Activated CD8-positive, alpha-beta memory T cell treated with anti-CD3 and anti-CD28 coated beads, Interleukin-2, amount 10 ng/mL, durations not matched to agents 7 days and 5 days (primary cell): ENCODE measurements around the gene LRP2. TPM values are rescaled to one million over a fixed set of nuclear protein-coding genes. Genes with fewer than 3 reads are reported as not detected.

Experiments used
- ATAC-seq: fragments of 150-1000 bp; cut with Tn5 transposase; one replicate; pipeline ENCODE4 v1.10.0; 2021; ENCODE audit warnings: moderate library complexity
- CTCF ChIA-PET: fragments of 350-600 bp; sonication (Branson Sonifier 250); formaldehyde crosslinking; loops from one replicate; lab custom pipeline; 2021; ENCODE audit warnings: antibody characterized with exemption; lab: Charles Lee
- DNase-seq: peaks from one replicate; pipeline ENCODE4 v3.0.0-alpha.2; 2020
- H3K27ac Mint-ChIP-seq: one replicate; pipeline ENCODE4 v1.8.0; 2021; ENCODE audit warnings: mild to moderate bottlenecking, mixed read lengths
- H3K27me3 Mint-ChIP-seq: one replicate; pipeline ENCODE4 v1.8.0; 2021; ENCODE audit warnings: mixed read lengths
- H3K36me3 Mint-ChIP-seq: one replicate; pipeline ENCODE4 v1.8.0; 2021; ENCODE audit warnings: mild to moderate bottlenecking, mixed read lengths
- H3K4me1 Mint-ChIP-seq: one replicate; pipeline ENCODE4 v1.8.0; 2021; ENCODE audit warnings: mixed read lengths
- H3K4me3 Mint-ChIP-seq: one replicate; pipeline ENCODE4 v1.8.0; 2021; ENCODE audit warnings: mild to moderate bottlenecking, moderate library complexity, mixed read lengths
- H3K9me3 Mint-ChIP-seq: one replicate; pipeline ENCODE4 v1.8.0; 2022; ENCODE audit warnings: low read depth, mixed read lengths
- total RNA-seq, 2 experiments: library from RNA; stranded (reverse); gene quantifications; one replicate each; pipeline ENCODE4 v1.2.3, GENCODE V29; 2021

LRP2 gene
- total RNA-seq, 2 experiments from 2014 or later = 0.44 to 0.68 TPM

GRCh38 chr2:169303579-169304305 is 58.6 kb downstream of the LRP2 start:
- no peaks in the 10 kb centered on the region for H3K4me1 Mint-ChIP-seq
- no peaks in the 10 kb centered on the region for H3K9me3 Mint-ChIP-seq
- DNase-seq (no peak), ATAC-seq (no peak)
- CTCF ChIA-PET = no interaction called here
- H3K27me3 Mint-ChIP-seq = peaks cover 18% of the 10 kb centered on the region
- no peak overlapping the region for H3K27ac Mint-ChIP-seq
- H3K4me3 Mint-ChIP-seq = no peak overlapping the region
- H3K36me3 Mint-ChIP-seq = no peaks in the 10 kb centered on the region

GRCh38 chr2:169302364-169302763 is 60.0 kb downstream of the LRP2 start:
- CTCF ChIA-PET = no interaction called here
- no peak overlapping the region for H3K27ac Mint-ChIP-seq
- no peaks in the 10 kb centered on the region for H3K4me1 Mint-ChIP-seq
- ATAC-seq (no peak), DNase-seq (no peak)
- H3K4me3 Mint-ChIP-seq = no peak overlapping the region
- no peaks in the 10 kb centered on the region for H3K9me3 Mint-ChIP-seq
- H3K27me3 Mint-ChIP-seq = peaks cover 30% of the 10 kb centered on the region
- H3K36me3 Mint-ChIP-seq = no peaks in the 10 kb centered on the region

GRCh38 chr2:169301596-169302335 is 60.6 kb downstream of the LRP2 start:
- Mint-ChIP-seq H3K4me3 (no peak overlapping the region), H3K36me3 (no peaks in the 10 kb centered on the region)
- CTCF ChIA-PET = no interaction called here

GRCh38 chr2:169300636-169301530 is 61.5 kb downstream of the LRP2 start:
- no peaks in the 10 kb centered on the region for H3K4me1 Mint-ChIP-seq
- H3K9me3 Mint-ChIP-seq = no peaks in the 10 kb centered on the region
- ATAC-seq = no peak
- DNase-seq = no peak
- H3K36me3 Mint-ChIP-seq = no peaks in the 10 kb centered on the region
- CTCF ChIA-PET = no interaction called here
- H3K27me3 Mint-ChIP-seq = peaks cover 37% of the 10 kb centered on the region
- no peak overlapping the region for H3K4me3 Mint-ChIP-seq
- H3K27ac Mint-ChIP-seq = no peak overlapping the region

More at GRCh38 chr2:169301596-169302335, 60.6 kb downstream of the LRP2 start:
- Mint-ChIP-seq H3K27ac (no peak overlapping the region), H3K9me3 (no peaks in the 10 kb centered on the region), H3K4me1 (no peaks in the 10 kb centered on the region), H3K27me3 (peaks cover 33% of the 10 kb centered on the region)
- no peak for ATAC-seq
- DNase-seq = no peak

GRCh38 chr2:169298007-169298406 is 64.3 kb downstream of the LRP2 start:
- ATAC-seq = no peak
- CTCF ChIA-PET = no interaction called here
- no peak for DNase-seq
- Mint-ChIP-seq H3K4me3 (no peak overlapping the region), H3K4me1 (no peaks in the 10 kb centered on the region), H3K9me3 (no peaks in the 10 kb centered on the region), H3K36me3 (no peaks in the 10 kb centered on the region), H3K27me3 (peaks cover 37% of the 10 kb centered on the region), H3K27ac (no peak overlapping the region)

GRCh38 chr2:169294001-169294675 is 68.2 kb downstream of the LRP2 start:
- Mint-ChIP-seq H3K27ac (no peak overlapping the region), H3K9me3 (no peaks in the 10 kb centered on the region), H3K36me3 (no peaks in the 10 kb centered on the region), H3K4me3 (no peak overlapping the region), H3K27me3 (peaks cover 23% of the 10 kb centered on the region), H3K4me1 (no peaks in the 10 kb centered on the region)
- DNase-seq = no peak
- no peak for ATAC-seq
- CTCF ChIA-PET = no interaction called here

GRCh38 chr2:169291517-169291916 is 70.8 kb downstream of the LRP2 start:
- Mint-ChIP-seq H3K4me3 (no peak overlapping the region), H3K4me1 (no peaks in the 10 kb centered on the region), H3K27me3 (peaks cover 9% of the 10 kb centered on the region), H3K27ac (no peak overlapping the region), H3K36me3 (no peaks in the 10 kb centered on the region), H3K9me3 (no peaks in the 10 kb centered on the region)
- ATAC-seq (no peak), DNase-seq (no peak)
- CTCF ChIA-PET = no interaction called here

GRCh38 chr2:169290433-169290832 is 71.9 kb downstream of the LRP2 start:
- CTCF ChIA-PET = no interaction called here
- Mint-ChIP-seq H3K27ac (no peak overlapping the region), H3K4me1 (no peaks in the 10 kb centered on the region), H3K9me3 (no peaks in the 10 kb centered on the region), H3K36me3 (no peaks in the 10 kb centered on the region), H3K4me3 (no peak overlapping the region), H3K27me3 (peaks cover 10% of the 10 kb centered on the region)
- ATAC-seq (no peak), DNase-seq (no peak)

- DNase-seq (no peak), ATAC-seq (no peak)
- Mint-ChIP-seq H3K9me3 (no peaks in the 10 kb centered on the region), H3K36me3 (no peaks in the 10 kb centered on the region), H3K27me3 (peaks cover 13% of the 10 kb centered on the region), H3K27ac (no peak overlapping the region), H3K4me3 (no peak overlapping the region), H3K4me1 (no peaks in the 10 kb centered on the region)
- CTCF ChIA-PET = no interaction called here
Measured at GRCh38 chr2:169287666-169288065, 74.7 kb downstream of the LRP2 start.

- H3K36me3 Mint-ChIP-seq = no peaks in the 10 kb centered on the region
- DNase-seq = no peak
- no peaks in the 10 kb centered on the region for H3K9me3 Mint-ChIP-seq
- no peak for ATAC-seq
- CTCF ChIA-PET = no interaction called here
- H3K27me3 Mint-ChIP-seq = peaks cover 13% of the 10 kb centered on the region
- H3K4me1 Mint-ChIP-seq = no peaks in the 10 kb centered on the region
- H3K4me3 Mint-ChIP-seq = no peak overlapping the region
- H3K27ac Mint-ChIP-seq = no peak overlapping the region
Measured at GRCh38 chr2:169286624-169287231, 75.6 kb downstream of the LRP2 start.

GRCh38 chr2:169285531-169286235 is 76.7 kb downstream of the LRP2 start:
- no peak overlapping the region for H3K27ac Mint-ChIP-seq
- CTCF ChIA-PET = no interaction called here
- H3K9me3 Mint-ChIP-seq = no peaks in the 10 kb centered on the region
- ATAC-seq = no peak
- H3K36me3 Mint-ChIP-seq = no peaks in the 10 kb centered on the region
- H3K4me3 Mint-ChIP-seq = no peak overlapping the region
- H3K4me1 Mint-ChIP-seq = no peaks in the 10 kb centered on the region
- no peak for DNase-seq
- peaks cover 10% of the 10 kb centered on the region for H3K27me3 Mint-ChIP-seq

- Mint-ChIP-seq H3K27ac (no peak overlapping the region), H3K9me3 (no peaks in the 10 kb centered on the region), H3K4me3 (no peak overlapping the region), H3K4me1 (no peaks in the 10 kb centered on the region), H3K36me3 (no peaks in the 10 kb centered on the region), H3K27me3 (peaks cover 26% of the 10 kb centered on the region)
- DNase-seq (no peak), ATAC-seq (no peak)
- CTCF ChIA-PET = no interaction called here
Measured at GRCh38 chr2:169280502-169280901, 81.8 kb downstream of the LRP2 start.
